Neutrophil (primary cell): ENCODE data around the gene ZNF780A.
"Not testable (repeated sequence)": the region's sequence is repeated elsewhere in the genome, so short reads cannot be mapped to it uniquely, and the experiment has no call there.

ENCODE experiments used
- H3K27ac ChIP-seq: fragments of 200-600 bp; sonication (generic); 2 replicates; pipeline ENCODE4 v1.5.1; 2016; ENCODE audit warnings: mild to moderate bottlenecking, moderate library complexity
- H3K27me3 ChIP-seq: fragments of 200-600 bp; sonication (generic); 2 replicates; pipeline ENCODE4 v1.6.0; 2016; ENCODE audit warnings: mild to moderate bottlenecking
- H3K36me3 ChIP-seq: fragments of 200-600 bp; sonication (generic); 2 replicates; pipeline ENCODE4 v1.5.1; 2017
- H3K4me1 ChIP-seq, 2 experiments: fragments of 200-600 bp in 1 of 2; sonication (generic) in 1 of 2; 1 replicate in 1 of 2; 2 replicates in 1 of 2; pipeline versions ENCODE4 v1.5.1 to v1.6.1; 2013 to 2016; ENCODE audit warnings: low read depth in 1 of 2, low read length in 1 of 2, mild to moderate bottlenecking in 1 of 2, moderate library complexity in 1 of 2; ENCODE audit not compliant: control insufficient read depth in 1 of 2, insufficient read depth in 1 of 2
- H3K4me3 ChIP-seq, 2 experiments: fragments of 200-600 bp in 1 of 2; sonication (generic) in 1 of 2; 1 replicate in 1 of 2; 2 replicates in 1 of 2; pipeline ENCODE4 v1.5.1; 2013 to 2016; ENCODE audit warnings: low read depth in 1 of 2, low read length in 1 of 2, mild to moderate bottlenecking in 1 of 2, moderate library complexity in 1 of 2
- H3K9me3 ChIP-seq: fragments of 200-600 bp; sonication (generic); 2 replicates; pipeline ENCODE4 v1.5.1; 2016
- TF ChIP-seq, protein P1 (sequence below): fragments of 200-600 bp; sonication (generic); IDR thresholded peaks from 2 replicates; pipeline ENCODE4 v1.5.1; 2016; ENCODE audit warnings: antibody characterized with exemption

The ZNF780A gene

DNA sequence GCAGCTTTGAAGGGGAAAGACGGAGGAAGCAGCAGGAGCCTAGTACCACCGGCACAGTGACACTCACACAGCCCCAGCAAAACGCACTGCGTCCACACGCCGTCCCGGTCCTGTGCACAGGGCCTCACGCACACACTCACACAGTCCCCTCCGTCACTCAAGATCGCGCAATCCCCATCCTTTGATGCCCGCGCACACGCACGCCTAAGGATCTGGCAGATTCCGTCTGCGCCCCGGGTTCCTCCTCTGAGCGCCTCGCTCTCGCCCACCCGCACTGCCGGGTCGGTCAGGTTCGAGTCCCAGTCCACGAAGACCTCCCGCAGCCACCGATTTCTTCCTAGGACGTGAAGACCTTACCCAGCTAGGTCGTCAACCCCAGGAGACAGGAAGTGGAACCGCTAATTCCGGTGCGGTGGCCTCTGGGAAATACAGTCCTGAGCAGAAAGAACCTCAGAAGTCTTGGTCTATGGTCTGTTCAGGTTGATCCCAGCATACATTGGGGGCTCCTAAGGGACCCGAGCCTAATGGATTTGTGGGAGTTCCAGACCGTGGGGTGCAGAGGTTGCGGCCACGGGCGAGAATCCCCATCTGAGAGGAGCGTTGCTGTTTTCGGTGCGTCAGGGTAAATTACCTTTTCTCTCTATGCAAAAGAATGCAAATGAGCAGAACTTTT, 34.8 kb downstream of the ZNF780A start, which contains the start of gene ZNF780B:
Gene ZNF780B, minus strand, starts transcription at position 400 of the 673 bp plus-strand sequence. CDS start 5,899 bp downstream, outside the sequence.
- peaks cover 25% of the 10 kb centered on the region for H3K27me3 ChIP-seq
- peak within 1 kb of the TSS; percentile 79 for H3K27ac ChIP-seq
- peak within 1 kb of the TSS; percentile 73 to 79 for H3K4me3 ChIP-seq
- peaks cover 14 to 26% of the 10 kb centered on the region in 2 experiments for H3K4me1 ChIP-seq
- H3K36me3 ChIP-seq: no peaks in the 10 kb centered on the region
- TF ChIP-seq, protein P1, sequence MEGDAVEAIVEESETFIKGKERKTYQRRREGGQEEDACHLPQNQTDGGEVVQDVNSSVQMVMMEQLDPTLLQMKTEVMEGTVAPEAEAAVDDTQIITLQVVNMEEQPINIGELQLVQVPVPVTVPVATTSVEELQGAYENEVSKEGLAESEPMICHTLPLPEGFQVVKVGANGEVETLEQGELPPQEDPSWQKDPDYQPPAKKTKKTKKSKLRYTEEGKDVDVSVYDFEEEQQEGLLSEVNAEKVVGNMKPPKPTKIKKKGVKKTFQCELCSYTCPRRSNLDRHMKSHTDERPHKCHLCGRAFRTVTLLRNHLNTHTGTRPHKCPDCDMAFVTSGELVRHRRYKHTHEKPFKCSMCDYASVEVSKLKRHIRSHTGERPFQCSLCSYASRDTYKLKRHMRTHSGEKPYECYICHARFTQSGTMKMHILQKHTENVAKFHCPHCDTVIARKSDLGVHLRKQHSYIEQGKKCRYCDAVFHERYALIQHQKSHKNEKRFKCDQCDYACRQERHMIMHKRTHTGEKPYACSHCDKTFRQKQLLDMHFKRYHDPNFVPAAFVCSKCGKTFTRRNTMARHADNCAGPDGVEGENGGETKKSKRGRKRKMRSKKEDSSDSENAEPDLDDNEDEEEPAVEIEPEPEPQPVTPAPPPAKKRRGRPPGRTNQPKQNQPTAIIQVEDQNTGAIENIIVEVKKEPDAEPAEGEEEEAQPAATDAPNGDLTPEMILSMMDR: no peak
- no peaks in the 10 kb centered on the region for H3K9me3 ChIP-seq

DNA sequence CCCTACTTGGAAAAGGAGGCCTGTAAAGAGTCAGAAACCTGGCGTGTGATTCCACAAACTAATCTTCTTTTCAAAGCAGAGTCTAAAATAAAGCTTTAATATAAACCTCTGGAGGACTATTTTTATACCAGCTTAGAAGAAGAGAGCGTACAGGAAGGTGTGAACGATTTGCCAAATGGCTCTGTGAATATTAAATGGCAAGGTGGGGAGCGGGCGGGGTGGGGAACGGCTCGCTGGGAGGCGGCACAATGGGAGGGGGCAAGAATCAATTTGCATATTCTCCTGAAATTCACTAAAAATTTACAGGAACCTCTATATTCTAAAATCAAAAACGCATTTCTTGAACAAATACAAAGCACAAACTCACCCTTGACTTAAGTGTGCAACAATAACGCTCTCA, 35.7 kb downstream of the ZNF780A start:
- Histone ChIP-seq H3K27ac (peak overlapping the region; percentile 79), H3K4me3 (peak overlapping the region; percentile 73 to 79), H3K9me3 (no peaks in the 10 kb centered on the region), H3K4me1 (peaks cover 14 to 34% of the 10 kb centered on the region in 2 experiments), H3K36me3 (no peaks in the 10 kb centered on the region), H3K27me3 (peaks cover 24% of the 10 kb centered on the region)
- TF ChIP-seq, protein P1: no peak

DNA sequence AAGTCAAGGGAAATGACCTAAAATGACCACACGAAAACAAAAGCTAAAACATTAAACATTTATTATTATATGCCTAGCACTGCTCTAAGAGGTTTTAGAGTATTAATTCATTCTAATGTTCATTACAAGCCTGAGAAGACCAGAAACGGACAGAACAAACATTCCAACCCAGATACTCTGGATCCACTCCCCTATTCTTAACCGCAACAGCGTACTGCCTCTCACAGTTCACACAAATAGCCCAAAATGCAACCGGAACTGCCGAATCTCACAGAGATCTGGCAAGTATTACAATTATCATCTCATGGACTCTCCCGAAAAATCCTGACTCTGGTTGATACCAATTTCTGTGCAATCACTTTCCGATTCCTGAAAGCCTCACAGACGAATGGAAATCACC, 36.1 kb downstream of the ZNF780A start:
- Histone ChIP-seq H3K27me3 (peaks cover 20% of the 10 kb centered on the region), H3K4me3 (no peak overlapping the region), H3K4me1 (peaks cover 14 to 34% of the 10 kb centered on the region in 2 experiments), H3K36me3 (no peaks in the 10 kb centered on the region), H3K27ac (no peak overlapping the region), H3K9me3 (no peaks in the 10 kb centered on the region)
- TF ChIP-seq, protein P1: no peak

- no peak overlapping the region for H3K4me3 ChIP-seq
Measured at GRCh38 chr19:40053491-40053890, 37.3 kb downstream of the ZNF780A start.

DNA sequence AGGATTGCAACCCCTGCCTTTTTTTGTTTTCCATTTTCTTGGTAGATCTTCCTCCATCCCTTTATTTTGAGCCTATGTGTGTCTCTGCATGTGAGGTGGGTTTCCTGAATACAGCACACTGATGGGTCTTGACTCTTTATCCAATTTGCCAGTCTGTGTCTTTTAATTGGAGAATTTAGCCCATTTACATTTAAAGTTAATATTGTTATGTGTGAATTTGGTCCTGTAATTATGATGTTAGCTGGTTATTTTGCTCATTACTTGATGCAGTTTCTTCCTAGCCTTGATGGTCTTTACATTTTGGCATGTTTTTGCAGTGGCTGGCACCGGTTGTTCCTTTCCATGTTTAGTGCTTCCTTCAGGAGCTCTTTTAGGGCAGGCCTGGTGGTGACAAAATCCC, 49.0 kb downstream of the ZNF780A start:
- not testable (repeated sequence) for H3K9me3 ChIP-seq, H3K27ac ChIP-seq, H3K4me3 ChIP-seq, H3K4me1 ChIP-seq, H3K27me3 ChIP-seq
- H3K36me3 ChIP-seq: peaks cover 24% of the 10 kb centered on the region

More at GRCh38 chr19:40053491-40053890, 37.3 kb downstream of the ZNF780A start:
- no peaks in the 10 kb centered on the region for H3K9me3 ChIP-seq
- H3K27me3 ChIP-seq: peaks cover 13% of the 10 kb centered on the region
- H3K27ac ChIP-seq: no peak overlapping the region
- TF ChIP-seq, protein P1: no peak
- H3K36me3 ChIP-seq: peaks cover 3% of the 10 kb centered on the region
- peaks cover 14 to 34% of the 10 kb centered on the region in 2 experiments for H3K4me1 ChIP-seq

- H3K4me3 ChIP-seq, H3K27me3 ChIP-seq, H3K36me3 ChIP-seq, H3K4me1 ChIP-seq, H3K27ac ChIP-seq: not testable (repeated sequence)
- H3K9me3 ChIP-seq: peaks cover 45% of the 10 kb centered on the region
Measured at GRCh38 chr19:40038047-40038446, 52.7 kb downstream of the ZNF780A start.
